HG03565 (cell line): ENCODE results near the gene HLA-DPA1.
"Not testable (repeated sequence)": the region's sequence is repeated elsewhere in the genome, so short reads cannot be mapped to it uniquely, and the experiment has no call there.

ENCODE experiments used
- ATAC-seq: cut with Tn5 transposase; IDR thresholded peaks from one replicate; pipeline ENCODE4 v1.9.1; 2021; ENCODE audit warnings: mild to moderate bottlenecking, moderate library complexity; ENCODE audit not compliant: unreplicated experiment

The HLA-DPA1 gene

GRCh38 chr6:33073431-33073871 is at the start of gene HLA-DPA1:
HLA-DPA1 (minus strand) TSS chr6:33073649.
- ATAC-seq = peak; percentile 55

- no peak for ATAC-seq
Observed at GRCh38 chr6:33123181-33123580, 49.7 kb upstream of the HLA-DPA1 start.

DNA sequence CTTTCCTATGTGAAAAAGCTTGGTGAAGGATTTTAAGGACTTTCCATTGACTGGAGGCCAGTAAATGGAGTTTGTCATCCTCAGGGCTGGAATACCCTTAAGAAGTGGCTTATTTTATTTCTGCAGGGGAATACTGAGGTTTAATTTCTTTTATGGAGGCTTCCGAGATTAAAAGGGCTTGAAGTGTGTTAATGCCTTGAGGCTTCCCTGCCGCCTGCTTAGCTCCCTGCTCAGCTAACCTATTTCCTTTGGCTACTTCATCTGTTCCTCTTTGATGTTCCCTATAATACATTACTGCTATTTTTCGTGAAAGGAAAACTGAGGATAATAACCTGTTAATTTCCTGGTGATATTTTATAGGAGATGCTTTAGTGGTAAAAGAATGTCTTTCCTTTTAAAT is 46.6 kb upstream of the HLA-DPA1 start:
- no peak for ATAC-seq

DNA sequence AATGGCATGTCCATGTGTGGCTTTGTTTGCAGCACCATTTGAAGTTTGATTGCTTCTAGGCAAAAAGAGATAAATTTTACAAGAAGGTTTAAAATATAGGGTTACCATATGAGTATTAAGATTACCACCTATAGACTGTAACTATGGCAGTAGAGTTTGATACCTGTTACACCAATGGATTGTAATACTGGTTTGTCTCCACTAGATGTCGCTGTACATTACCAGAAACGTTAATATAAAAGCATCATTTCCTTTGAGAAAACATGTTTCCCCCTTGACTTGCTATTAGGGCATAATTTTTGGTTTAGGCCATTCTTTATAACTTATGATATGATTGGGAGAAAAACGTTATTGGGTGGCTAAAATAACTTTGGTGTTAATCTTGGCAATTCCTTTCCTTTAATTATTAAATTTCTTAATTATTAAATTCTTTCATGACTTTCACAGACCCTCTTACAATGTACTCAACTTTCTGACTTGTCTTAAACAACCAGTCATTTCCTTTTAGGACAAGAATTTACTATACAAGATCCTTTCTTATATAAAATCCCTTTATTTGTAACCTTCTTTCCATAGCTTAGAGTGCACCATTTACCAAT is 45.2 kb upstream of the HLA-DPA1 start:
- ATAC-seq = no peak

- ATAC-seq = no peak
Observed at GRCh38 chr6:33117811-33118277, 44.4 kb upstream of the HLA-DPA1 start.

DNA sequence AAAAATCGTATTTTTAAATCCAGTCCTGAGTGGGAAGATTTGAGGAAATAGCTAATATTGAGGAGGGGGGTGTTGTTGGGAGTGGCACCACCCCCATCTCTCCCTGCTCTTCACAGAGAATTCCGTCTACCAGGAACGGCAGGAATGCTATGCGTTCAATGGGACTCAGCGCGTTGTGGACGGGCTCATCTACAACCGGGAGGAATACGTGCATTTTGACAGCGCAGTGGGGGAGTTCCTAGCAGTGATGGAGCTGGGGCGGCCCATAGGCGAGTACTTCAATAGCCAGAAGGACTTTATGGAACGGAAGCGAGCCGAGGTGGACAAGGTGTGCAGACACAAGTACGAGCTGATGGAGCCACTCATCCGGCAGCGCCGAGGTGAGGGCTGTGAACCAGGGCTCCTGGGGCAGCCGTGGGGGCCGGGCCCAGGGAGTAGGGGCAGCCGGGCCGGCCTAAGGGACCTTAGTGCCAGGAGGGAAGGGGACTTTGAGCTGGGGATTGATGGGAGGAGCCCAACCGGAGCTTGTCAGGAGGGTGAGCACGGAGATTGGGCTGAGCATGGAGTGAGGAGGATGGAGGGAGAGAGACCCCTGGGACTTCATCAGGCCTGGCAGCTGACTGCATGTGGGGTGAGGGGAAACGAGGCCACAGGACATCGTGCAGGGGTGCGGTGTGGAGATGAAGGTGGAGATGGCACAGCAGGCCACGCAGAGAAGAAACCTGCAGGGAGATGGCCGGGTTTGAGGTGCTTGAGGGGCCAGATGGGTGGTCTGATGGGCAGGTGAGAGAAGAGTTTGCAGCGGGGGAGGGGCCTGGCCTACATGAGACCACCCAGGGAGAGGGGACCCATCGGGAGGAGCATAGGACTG is 43.6 kb upstream of the HLA-DPA1 start:
- no peak for ATAC-seq

DNA sequence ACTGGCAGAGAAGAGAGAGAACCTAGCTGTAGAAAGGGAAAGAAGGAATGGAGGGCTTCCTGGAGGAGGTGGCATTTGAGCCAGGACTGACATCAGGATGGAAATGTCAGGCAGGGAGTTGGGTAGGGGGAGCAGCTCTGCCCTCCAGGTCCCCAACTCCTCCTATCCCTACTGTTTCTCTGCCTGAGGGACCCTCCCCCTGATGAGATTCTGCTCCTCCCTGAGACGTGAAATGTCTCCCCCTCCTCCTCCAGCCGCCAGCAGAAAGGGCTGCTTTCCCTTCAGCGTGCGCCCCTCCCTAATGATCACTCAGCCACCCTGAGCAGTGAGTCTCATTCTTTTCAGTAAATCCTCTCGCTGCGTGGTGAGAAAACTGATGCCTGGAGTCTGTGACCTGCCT is 43.0 kb upstream of the HLA-DPA1 start:
- ATAC-seq = no peak

DNA sequence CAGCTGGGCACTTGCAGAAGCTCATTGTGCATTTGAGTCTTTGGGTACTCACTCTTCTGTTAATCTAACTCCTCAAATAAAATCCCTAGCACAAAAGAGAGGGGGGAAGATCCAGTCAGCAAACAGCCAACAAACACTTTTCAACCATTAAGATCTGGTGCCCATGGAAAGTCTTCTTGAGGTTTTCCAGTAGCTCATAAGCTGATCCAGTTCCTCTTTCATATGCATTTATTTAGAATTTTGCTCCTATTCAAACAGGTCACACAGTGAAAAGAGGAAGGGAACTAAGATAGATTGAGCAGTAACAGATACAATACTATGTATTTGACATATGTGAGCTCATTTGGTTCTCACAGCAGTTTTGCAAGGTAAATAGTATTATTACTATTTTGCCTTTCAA is 41.0 kb upstream of the HLA-DPA1 start:
- no peak for ATAC-seq

GRCh38 chr6:33113755-33114154 is 40.3 kb upstream of the HLA-DPA1 start:
- no peak for ATAC-seq

DNA sequence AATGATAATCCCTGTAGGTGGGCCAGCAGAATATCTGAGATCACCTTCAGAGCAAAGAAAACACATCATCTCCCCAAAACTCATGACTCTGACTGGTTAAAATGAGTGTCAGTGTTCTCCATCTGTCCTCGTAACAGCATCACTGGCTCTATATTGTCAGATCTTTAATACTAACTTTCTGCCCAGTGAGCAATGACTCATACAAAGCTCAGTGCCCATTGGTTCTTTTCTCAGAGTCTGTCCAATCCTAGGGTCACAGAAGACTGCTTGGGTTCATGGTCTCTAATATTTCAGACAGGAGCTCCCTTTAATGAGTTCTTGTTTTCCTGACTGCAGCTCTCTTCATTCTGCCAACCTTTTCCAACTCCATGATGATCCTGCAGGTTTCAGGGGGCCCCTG is 38.7 kb upstream of the HLA-DPA1 start:
- peak; percentile 88 for ATAC-seq

GRCh38 chr6:33108307-33108706 is 34.9 kb upstream of the HLA-DPA1 start:
- ATAC-seq = no peak

DNA sequence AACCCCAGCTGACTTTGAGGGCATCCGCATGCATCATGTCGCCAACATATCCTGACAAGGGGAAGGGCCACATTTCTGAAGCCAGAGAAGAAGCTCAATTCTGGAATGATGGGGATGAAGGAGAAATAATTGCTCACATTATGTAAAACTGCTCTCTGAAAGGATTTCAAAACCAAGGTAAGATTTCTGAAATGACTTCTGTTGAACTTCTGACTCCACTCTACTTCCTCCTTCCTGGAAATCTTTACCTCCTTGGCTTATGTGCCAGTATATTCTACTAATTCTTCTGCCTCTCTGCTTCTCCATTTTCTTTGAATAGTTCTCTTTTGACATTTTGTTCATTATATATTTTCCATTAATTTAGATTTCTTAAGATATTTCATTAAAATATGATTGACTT is 34.2 kb upstream of the HLA-DPA1 start:
- ATAC-seq = no peak

GRCh38 chr6:33105916-33106871 is 32.7 kb upstream of the HLA-DPA1 start:
- no peak for ATAC-seq

DNA sequence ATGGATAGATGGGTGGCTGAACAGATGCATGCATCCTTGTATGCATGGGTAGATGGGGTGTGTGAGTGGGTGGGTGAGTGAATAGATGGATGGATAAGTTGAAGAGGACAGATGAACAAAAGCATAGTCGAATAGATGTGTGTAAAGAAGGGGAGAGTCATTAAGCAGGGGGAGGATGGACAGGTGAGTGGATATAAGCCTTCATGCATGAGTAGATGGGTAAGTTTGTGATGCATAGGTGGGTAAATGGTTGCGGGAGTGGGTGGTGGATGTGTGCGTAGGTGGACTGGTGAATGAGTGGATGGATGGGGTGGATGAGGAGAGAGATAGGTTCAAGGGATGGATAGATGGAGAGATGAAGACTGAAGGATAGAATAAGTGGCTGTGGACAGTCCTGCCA is 31.9 kb upstream of the HLA-DPA1 start:
- no peak for ATAC-seq

- ATAC-seq = no peak
Observed at GRCh38 chr6:33104887-33105286, 31.4 kb upstream of the HLA-DPA1 start.

DNA sequence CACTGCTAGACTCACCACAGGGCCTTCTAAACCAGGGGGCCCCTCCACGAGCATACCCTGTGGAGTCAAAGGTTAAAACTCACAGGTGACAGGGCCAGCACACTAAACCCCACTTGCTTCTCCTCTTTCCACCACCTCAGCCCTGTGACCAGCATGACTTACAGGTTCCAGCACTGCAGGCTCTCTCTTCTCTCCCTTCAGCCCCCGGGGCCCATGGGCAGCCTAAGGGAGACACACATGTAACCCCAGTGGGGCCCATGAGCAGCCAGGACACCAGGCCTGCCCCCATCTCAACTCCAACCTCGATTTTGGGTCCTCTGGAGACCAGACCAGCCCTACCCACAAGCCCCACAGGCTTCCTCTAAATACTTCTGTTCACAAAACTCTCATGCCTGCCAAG is 30.3 kb upstream of the HLA-DPA1 start:
- ATAC-seq = no peak

GRCh38 chr6:33101121-33101737 is 27.8 kb upstream of the HLA-DPA1 start:
- not testable (repeated sequence) for ATAC-seq

- ATAC-seq = no peak
Observed at GRCh38 chr6:33095681-33096080, 22.2 kb upstream of the HLA-DPA1 start.

DNA sequence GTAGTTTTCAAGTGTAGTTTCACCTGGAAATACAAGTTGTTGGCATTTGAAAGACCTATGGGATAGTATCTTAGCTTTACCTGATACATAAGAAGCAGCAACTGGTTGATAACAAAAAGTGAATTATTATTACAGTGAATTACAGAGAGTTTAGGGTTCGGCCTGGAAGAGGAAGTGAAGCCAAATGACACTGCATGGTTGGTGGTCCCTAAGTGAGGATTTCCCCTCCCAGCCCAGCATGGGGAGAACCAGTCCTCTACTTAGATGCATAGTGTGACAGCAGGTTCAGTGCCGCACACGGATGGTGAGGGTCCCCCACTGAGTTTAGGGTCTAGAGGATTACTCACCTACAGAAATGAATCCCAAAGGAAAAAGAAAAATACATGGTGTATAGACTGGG is 20.4 kb upstream of the HLA-DPA1 start:
- ATAC-seq = no peak

GRCh38 chr6:33092385-33092784 is 18.9 kb upstream of the HLA-DPA1 start:
- no peak for ATAC-seq

GRCh38 chr6:33091957-33092356 is 18.5 kb upstream of the HLA-DPA1 start:
- ATAC-seq = no peak
